Stomach (tissue), 9 donors: Measurements from ENCODE around the gene PTCHD1. TPM values are rescaled to one million over a fixed set of nuclear protein-coding genes. Genes with fewer than 3 reads are reported as not detected.

ENCODE experiments used
- DNase-seq, 2 donors: peaks; one replicate each; pipeline versions ENCODE4 v3.0.0 to v3.0.0-alpha.2; 2013 to 2019
- H3K27ac ChIP-seq, 5 donors: fragments of 200-600 bp in 4 of 5; sonication (generic) in 4 of 5; one replicate each; pipeline ENCODE4 v1.5.1; 2013 to 2019; ENCODE audit warnings: mild to moderate bottlenecking in 1 of 5, moderate library complexity in 1 of 5
- H3K27me3 ChIP-seq, 3 donors: fragments of 200-600 bp; sonication (generic); one replicate each; pipeline ENCODE4 v1.5.1; 2017 to 2019; ENCODE audit warnings: mixed run types in 1 of 3
- H3K36me3 ChIP-seq, 4 donors: fragments of 200-600 bp; sonication (generic); 1 replicate in 3 of 4; 2 replicates in 1 of 4; pipeline ENCODE4 v1.5.1; 2016 to 2019
- H3K4me1 ChIP-seq, 4 donors: fragments of 200-600 bp; sonication (generic); one replicate each; pipeline ENCODE4 v1.5.1; 2016 to 2019
- H3K4me3 ChIP-seq, 4 donors: fragments of 200-600 bp; sonication (generic) in 3 of 4; one replicate each; pipeline ENCODE4 v1.5.1; 2016 to 2019; ENCODE audit warnings: mild to moderate bottlenecking in 1 of 4
- H3K9me3 ChIP-seq, 4 donors: fragments of 200-600 bp; sonication (generic); one replicate each; pipeline ENCODE4 v1.5.1; 2016 to 2019
- EP300 ChIP-seq: sonication (generic); formaldehyde crosslinking; IDR thresholded peaks from one replicate; pipeline ENCODE4 v1.6.1; 2017; ENCODE audit warnings: antibody characterized with exemption
- POLR2A ChIP-seq, 4 donors: fragments of 450-650 bp; IDR thresholded peaks; one replicate each; pipeline ENCODE4 v1.6.1; 2016; ENCODE audit warnings: antibody characterized with exemption in 4 of 4, control low read depth in 2 of 4, mild to moderate bottlenecking in 1 of 4, moderate library complexity in 1 of 4
- POLR2AphosphoS5 ChIP-seq, 3 donors: sonication (generic); formaldehyde crosslinking; IDR thresholded peaks; one replicate each; pipeline ENCODE4 v1.6.1; 2016; ENCODE audit warnings: antibody characterized with exemption in 3 of 3
- WGBS, 5 donors: extraction: QIAGEN DNeasy Blood & Tissue Kit in 3 of 5; methylation state at CpG; one replicate each; pipeline versions ENCODE4 v1.1.5 to v1.1.7; 2013 to 2018; 5-methylcytosine and 5-hydroxymethylcytosine counted together
- intact Hi-C: fragments of 100-400 bp; cut with DNase I; formaldehyde crosslinking; loops from one replicate; pipeline ENCODE4 v1.15.1; 2023; ENCODE audit warnings: low total_unique reads
- polyA plus RNA-seq, 3 donors: library from polyadenylated mRNA; stranded (reverse); fragments of 200-250 nt; gene quantifications; one replicate each; pipeline ENCODE4 v1.2.3, GENCODE V29; 2013
- total RNA-seq, 5 donors: library from RNA; depleted of rRNA; stranded (reverse); fragments of >200 nt; gene quantifications; one replicate each; pipeline versions ENCODE4 v1.1.0 to v1.2.3, GENCODE V29; 2014 to 2016
- TF ChIP-seq, protein P1 (sequence below), 7 experiments: fragments of 450-650 bp in 4 of 7; fragments of 200-600 bp in 3 of 7; sonication (generic) in 3 of 7; IDR thresholded peaks; one replicate each; pipeline ENCODE4 v1.5.1; 2016 to 2019; ENCODE audit warnings: antibody characterized with exemption in 7 of 7, control low read depth in 2 of 7, mild to moderate bottlenecking in 1 of 7
- donor health status: healthy with polysubstance abuse.
- donor health status: Bipolar disorder and iron deficiency.
- donor health status: healthy.

Gene PTCHD1
- total and polyA plus RNA-seq, 8 donors: 0.15 to 6.2 (median 1.7) TPM; not detected in 1

DNA sequence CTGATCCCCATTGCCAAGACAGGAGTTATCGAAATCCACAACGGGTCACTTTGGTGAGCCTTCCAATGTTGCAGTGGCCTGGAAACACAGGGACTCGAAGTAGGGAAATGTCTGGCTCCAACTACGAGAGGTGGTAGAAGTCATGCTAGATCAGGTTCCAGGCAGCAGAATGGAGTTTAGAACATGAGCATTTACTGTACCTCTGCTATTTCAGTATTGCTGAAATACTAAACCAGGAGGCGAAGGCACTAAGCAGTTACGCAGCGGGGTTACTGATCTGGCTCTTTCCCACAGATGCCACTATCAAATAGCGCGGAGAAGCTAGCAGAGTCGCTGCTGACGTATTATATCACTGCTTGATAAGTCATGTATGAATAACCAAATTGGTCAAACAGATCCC lies 56.3 kb downstream of the PTCHD1 start:
- TF ChIP-seq POLR2A (IDR thresholded peaks at IDR 0.05) (no peak), POLR2AphosphoS5 (IDR thresholded peaks at IDR 0.05) (no peak), EP300 (no peak)
- TF ChIP-seq, protein P1, sequence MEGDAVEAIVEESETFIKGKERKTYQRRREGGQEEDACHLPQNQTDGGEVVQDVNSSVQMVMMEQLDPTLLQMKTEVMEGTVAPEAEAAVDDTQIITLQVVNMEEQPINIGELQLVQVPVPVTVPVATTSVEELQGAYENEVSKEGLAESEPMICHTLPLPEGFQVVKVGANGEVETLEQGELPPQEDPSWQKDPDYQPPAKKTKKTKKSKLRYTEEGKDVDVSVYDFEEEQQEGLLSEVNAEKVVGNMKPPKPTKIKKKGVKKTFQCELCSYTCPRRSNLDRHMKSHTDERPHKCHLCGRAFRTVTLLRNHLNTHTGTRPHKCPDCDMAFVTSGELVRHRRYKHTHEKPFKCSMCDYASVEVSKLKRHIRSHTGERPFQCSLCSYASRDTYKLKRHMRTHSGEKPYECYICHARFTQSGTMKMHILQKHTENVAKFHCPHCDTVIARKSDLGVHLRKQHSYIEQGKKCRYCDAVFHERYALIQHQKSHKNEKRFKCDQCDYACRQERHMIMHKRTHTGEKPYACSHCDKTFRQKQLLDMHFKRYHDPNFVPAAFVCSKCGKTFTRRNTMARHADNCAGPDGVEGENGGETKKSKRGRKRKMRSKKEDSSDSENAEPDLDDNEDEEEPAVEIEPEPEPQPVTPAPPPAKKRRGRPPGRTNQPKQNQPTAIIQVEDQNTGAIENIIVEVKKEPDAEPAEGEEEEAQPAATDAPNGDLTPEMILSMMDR (IDR thresholded peaks at IDR 0.05): no peak
- Histone ChIP-seq H3K36me3 (no peaks in the 10 kb centered on the region), H3K4me3 (no peak overlapping the region), H3K27ac (no peak overlapping the region), H3K27me3 (peaks cover 0 to 8% (median 3%) of the 10 kb centered on the region in 3 donors), H3K4me1 (no peaks in the 10 kb centered on the region), H3K9me3 (no peaks in the 10 kb centered on the region)
- WGBS, 5 donors: 84 to 98% (median 89%) methylated on average over 11 of the region's 11 CpGs
- intact Hi-C loops: no loop called here
- DNase-seq: no peak

DNA sequence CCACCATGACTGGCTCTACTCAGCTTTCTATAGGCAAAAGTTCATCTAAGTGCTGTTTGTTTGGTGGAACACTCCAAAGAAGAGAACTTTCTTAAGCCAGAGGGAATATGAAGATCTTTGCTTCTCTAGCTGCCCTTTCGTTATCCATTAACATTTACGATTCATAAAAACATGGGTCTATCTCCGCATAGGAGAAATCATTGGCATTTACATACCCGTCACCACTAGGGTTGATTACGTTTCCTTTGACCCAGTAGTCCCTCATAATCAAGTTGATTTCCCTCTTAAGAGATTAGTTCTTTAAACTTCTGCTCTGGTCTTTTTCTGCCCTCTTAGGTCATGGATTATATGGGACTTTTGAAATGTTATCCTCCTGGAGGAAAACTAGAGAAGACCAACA lies 57.5 kb downstream of the PTCHD1 start:
- intact Hi-C loops: no loop called here
- H3K36me3 ChIP-seq: no peaks in the 10 kb centered on the region
- H3K4me1 ChIP-seq: no peaks in the 10 kb centered on the region
- TF ChIP-seq POLR2A (IDR thresholded peaks at IDR 0.05) (no peak), EP300 (no peak), POLR2AphosphoS5 (IDR thresholded peaks at IDR 0.05) (no peak)
- TF ChIP-seq, protein P1 (IDR thresholded peaks at IDR 0.05): no peak
- 71 to 82% (median 78%) methylated on average over 5 of the region's 5 CpGs for WGBS, 5 donors
- no peaks in the 10 kb centered on the region for H3K9me3 ChIP-seq
- H3K27me3 ChIP-seq: peaks cover 0 to 8% (median 3%) of the 10 kb centered on the region in 3 donors
- no peak for DNase-seq
- H3K4me3 ChIP-seq: no peak overlapping the region
- H3K27ac ChIP-seq: no peak overlapping the region

DNA sequence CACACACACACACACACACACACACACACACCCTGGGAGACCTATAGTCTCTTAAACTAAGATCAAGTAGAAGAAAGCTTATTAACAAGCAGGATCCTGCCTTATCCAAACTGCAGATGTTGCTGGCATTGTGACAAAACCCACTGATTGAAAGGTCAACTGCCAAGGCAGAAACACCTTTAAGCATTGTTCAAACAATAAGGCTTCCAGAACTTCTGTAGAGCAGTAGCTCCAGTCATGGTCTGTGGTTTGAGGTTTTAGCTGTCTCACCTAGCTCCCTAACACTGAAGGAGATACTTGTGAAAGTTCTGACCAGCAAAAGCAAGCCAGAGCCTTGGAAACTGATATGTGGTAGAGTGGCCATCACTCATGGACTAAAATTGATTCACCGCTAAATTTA lies 59.8 kb downstream of the PTCHD1 start:
- Histone ChIP-seq H3K9me3 (no peaks in the 10 kb centered on the region), H3K36me3 (no peaks in the 10 kb centered on the region), H3K4me1 (no peaks in the 10 kb centered on the region), H3K27me3 (peaks cover 0 to 3% (median 1%) of the 10 kb centered on the region in 3 donors), H3K4me3 (no peak overlapping the region), H3K27ac (no peak overlapping the region)
- TF ChIP-seq POLR2A (IDR thresholded peaks at IDR 0.05): no peak
- no peak for TF ChIP-seq POLR2AphosphoS5 (IDR thresholded peaks at IDR 0.05)
- TF ChIP-seq EP300: no peak
- TF ChIP-seq, protein P1 (IDR thresholded peaks at IDR 0.05): no peak
- peak; percentile 53 to 57 for DNase-seq
- intact Hi-C loops: no loop called here
- WGBS, 5 donors: 78 to 100% (median 93%) methylated on average over 1 of the region's 1 CpG

DNA sequence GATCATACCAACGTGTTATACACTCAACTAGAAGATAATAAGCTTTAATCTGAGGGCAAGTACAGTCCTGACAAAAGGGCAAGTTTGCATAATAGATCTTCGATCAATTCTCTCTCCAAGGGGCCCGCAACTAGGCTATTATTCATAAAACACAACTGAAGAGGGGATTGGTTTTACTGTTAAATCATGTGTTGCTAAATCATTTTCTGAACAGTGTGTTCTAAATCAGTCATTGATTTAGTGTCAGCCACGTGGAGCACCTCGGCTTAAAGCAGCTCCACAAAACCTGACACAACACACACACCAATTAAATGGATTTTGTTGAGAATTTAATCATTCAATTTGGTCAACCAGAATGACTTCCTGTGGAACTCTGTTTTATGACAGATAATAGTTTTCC lies 61.6 kb downstream of the PTCHD1 start:
- TF ChIP-seq POLR2A (IDR thresholded peaks at IDR 0.05) (no peak), POLR2AphosphoS5 (IDR thresholded peaks at IDR 0.05) (no peak), EP300 (no peak)
- TF ChIP-seq, protein P1 (IDR thresholded peaks at IDR 0.05): no peak
- Histone ChIP-seq H3K4me3 (no peak overlapping the region), H3K9me3 (no peaks in the 10 kb centered on the region), H3K27ac (no peak overlapping the region), H3K36me3 (no peaks in the 10 kb centered on the region), H3K4me1 (no peaks in the 10 kb centered on the region), H3K27me3 (no peaks in the 10 kb centered on the region)
- no peak for DNase-seq
- intact Hi-C loops: no loop called here
- 71 to 82% (median 78%) methylated on average over 5 of the region's 5 CpGs for WGBS, 5 donors
